ENCODE measurements around the gene KRTAP4-2.
"Not testable (repeated sequence)": the region's sequence is repeated elsewhere in the genome, so short reads cannot be mapped to it uniquely, and the experiment has no call there.

KRTAP4-2 gene

GRCh38 chr17:41151525-41151924, 26.5 kb downstream of the KRTAP4-2 start:
- Histone ChIP-seq H3K36me3 (ENCODE audit: control insufficient read depth, insufficient read depth, low read length) (no peaks in the 10 kb centered on the region), H3K4me3 (ENCODE audit: low read length) (no peak overlapping the region), H3K9me3 (ENCODE audit: control insufficient read depth, low read length) (no peaks in the 10 kb centered on the region), H3K9ac (ENCODE audit: low read length) (no peak overlapping the region), H3K27me3 (ENCODE audit: control insufficient read depth, insufficient read depth, low read length) (no peaks in the 10 kb centered on the region), H3K4me1 (ENCODE audit: control insufficient read depth, insufficient read depth, low read length) (no peaks in the 10 kb centered on the region)

- Histone ChIP-seq H3K9ac (ENCODE audit: low read length) (no peak overlapping the region), H3K9me3 (ENCODE audit: control insufficient read depth, low read length) (no peaks in the 10 kb centered on the region), H3K4me1 (ENCODE audit: control insufficient read depth, insufficient read depth, low read length) (no peaks in the 10 kb centered on the region), H3K36me3 (ENCODE audit: control insufficient read depth, insufficient read depth, low read length) (no peaks in the 10 kb centered on the region), H3K27me3 (ENCODE audit: control insufficient read depth, insufficient read depth, low read length) (no peaks in the 10 kb centered on the region), H3K4me3 (ENCODE audit: low read length) (no peak overlapping the region)
Observed at GRCh38 chr17:41150026-41150425, 28.0 kb downstream of the KRTAP4-2 start.

DNA sequence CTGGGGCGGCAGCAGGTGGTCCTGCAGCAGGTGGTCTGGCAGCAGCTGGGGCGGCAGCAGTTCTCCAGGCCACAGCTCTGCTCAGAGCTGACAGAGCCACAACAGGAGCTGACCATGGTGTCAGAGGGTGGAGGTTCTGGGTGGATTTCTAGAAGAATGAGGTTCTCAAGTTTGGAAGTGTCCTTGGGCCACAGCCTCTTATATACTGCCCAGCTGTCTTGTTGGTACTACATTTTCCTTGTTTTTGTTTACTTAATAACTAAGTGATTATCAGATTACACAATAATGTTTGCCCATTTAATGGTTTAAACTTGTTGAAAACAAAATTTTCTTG, 28.4 kb downstream of the KRTAP4-2 start, which contains the start of gene KRTAP4-5:
Gene KRTAP4-5 (minus strand): TSS at position 174 of the 334 bp plus-strand sequence. CDS start 58 bp downstream, at position 116.
- Histone ChIP-seq H3K27me3 (ENCODE audit: control insufficient read depth, insufficient read depth, low read length) (no peaks in the 10 kb centered on the region), H3K4me3 (ENCODE audit: low read length) (no peak within 1 kb of the TSS), H3K36me3 (ENCODE audit: control insufficient read depth, insufficient read depth, low read length) (no peaks in the 10 kb centered on the region), H3K4me1 (ENCODE audit: control insufficient read depth, insufficient read depth, low read length) (no peaks in the 10 kb centered on the region), H3K9ac (ENCODE audit: low read length) (no peak within 1 kb of the TSS), H3K9me3 (ENCODE audit: control insufficient read depth, low read length) (no peaks in the 10 kb centered on the region)

DNA sequence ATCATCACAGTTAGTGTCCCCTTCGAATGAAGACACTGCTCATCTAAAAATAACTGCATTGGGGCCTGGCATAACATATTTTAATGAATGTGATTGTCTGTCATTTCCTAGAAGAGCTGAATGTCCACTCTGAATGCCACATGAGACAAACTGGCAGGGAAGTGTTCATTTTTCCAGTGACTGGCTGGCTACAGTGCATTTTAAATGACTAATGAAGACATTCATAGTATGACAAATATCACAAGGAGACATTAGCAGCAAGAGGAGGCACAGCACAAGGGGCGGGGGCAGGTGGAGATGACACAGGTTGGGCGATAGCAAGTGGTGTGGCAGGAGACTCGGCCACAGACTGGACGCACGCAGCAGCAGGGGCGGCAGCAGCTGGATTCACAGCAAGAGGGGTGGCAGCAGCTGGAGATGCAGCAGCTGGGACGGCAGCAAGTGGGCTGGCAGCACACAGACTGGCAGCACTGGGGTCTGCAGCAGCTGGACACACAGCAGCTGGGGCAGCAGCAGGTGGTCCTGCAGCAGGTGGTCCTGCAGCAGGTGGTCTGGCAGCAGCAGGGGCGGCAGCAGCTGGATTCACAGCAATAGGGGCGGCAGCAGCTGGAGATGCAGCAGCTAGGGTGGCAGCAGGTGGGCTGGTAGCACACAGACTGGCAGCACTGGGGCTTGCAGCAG, 28.9 kb downstream of the KRTAP4-2 start:
- not testable (repeated sequence) for H3K4me3 ChIP-seq (ENCODE audit: low read length); H3K9me3 ChIP-seq (ENCODE audit: control insufficient read depth, low read length); H3K9ac ChIP-seq (ENCODE audit: low read length); H3K4me1 ChIP-seq (ENCODE audit: control insufficient read depth, insufficient read depth, low read length); H3K36me3 ChIP-seq (ENCODE audit: control insufficient read depth, insufficient read depth, low read length); H3K27me3 ChIP-seq (ENCODE audit: control insufficient read depth, insufficient read depth, low read length)

GRCh38 chr17:41147531-41148204, 30.4 kb downstream of the KRTAP4-2 start:
- Histone ChIP-seq H3K9me3 (ENCODE audit: control insufficient read depth, low read length) (no peaks in the 10 kb centered on the region), H3K4me3 (ENCODE audit: low read length) (no peak overlapping the region), H3K36me3 (ENCODE audit: control insufficient read depth, insufficient read depth, low read length) (no peaks in the 10 kb centered on the region), H3K4me1 (ENCODE audit: control insufficient read depth, insufficient read depth, low read length) (no peaks in the 10 kb centered on the region), H3K9ac (ENCODE audit: low read length) (no peak overlapping the region), H3K27me3 (ENCODE audit: control insufficient read depth, insufficient read depth, low read length) (no peaks in the 10 kb centered on the region)

- Histone ChIP-seq H3K9me3 (ENCODE audit: control insufficient read depth, low read length) (no peaks in the 10 kb centered on the region), H3K9ac (ENCODE audit: low read length) (no peak overlapping the region), H3K27me3 (ENCODE audit: control insufficient read depth, insufficient read depth, low read length) (no peaks in the 10 kb centered on the region), H3K4me1 (ENCODE audit: control insufficient read depth, insufficient read depth, low read length) (no peaks in the 10 kb centered on the region), H3K36me3 (ENCODE audit: control insufficient read depth, insufficient read depth, low read length) (no peaks in the 10 kb centered on the region), H3K4me3 (ENCODE audit: low read length) (no peak overlapping the region)
Observed at GRCh38 chr17:41145261-41145660, 32.8 kb downstream of the KRTAP4-2 start.

DNA sequence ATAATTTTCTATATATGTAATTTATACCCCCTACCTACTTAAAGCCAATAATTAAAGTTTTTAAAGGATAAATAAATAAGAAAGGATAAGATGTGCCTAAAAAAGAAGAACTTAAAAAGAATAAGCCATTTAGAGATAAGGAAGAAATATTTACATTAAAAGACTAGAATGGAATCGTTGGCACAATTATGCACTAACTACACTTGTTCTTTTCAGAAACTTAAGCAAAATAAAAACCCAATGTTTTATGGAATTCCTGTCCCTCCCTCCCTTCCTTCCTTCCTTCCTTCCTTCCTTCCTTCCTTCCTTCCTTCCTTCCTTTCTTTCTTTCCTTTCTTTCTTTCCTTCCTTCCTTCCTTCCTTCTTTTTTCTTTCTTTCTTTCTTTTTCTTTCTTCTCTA, 33.2 kb downstream of the KRTAP4-2 start:
- Histone ChIP-seq H3K9ac (ENCODE audit: low read length) (no peak overlapping the region), H3K9me3 (ENCODE audit: control insufficient read depth, low read length) (no peaks in the 10 kb centered on the region), H3K4me3 (ENCODE audit: low read length) (no peak overlapping the region), H3K27me3 (ENCODE audit: control insufficient read depth, insufficient read depth, low read length) (no peaks in the 10 kb centered on the region), H3K4me1 (ENCODE audit: control insufficient read depth, insufficient read depth, low read length) (no peaks in the 10 kb centered on the region), H3K36me3 (ENCODE audit: control insufficient read depth, insufficient read depth, low read length) (no peaks in the 10 kb centered on the region)

DNA sequence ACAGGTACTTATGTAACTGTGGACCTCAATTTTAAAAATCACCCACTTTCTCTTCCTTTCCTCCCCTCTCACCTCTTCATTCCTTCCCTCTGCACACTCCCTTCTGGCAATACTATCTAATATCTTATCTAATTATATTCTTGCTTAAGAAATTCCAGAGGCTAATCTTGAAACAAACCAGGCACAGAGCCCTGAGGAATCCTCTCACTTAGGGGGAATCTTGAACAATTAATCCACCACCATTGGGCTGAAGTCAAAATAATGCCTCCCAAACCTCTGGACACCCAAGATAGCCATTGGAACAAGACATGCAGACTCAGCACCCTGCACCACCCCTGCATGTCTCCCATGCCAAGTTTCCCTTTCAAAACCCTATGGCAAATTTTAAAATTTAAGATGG, 36.7 kb downstream of the KRTAP4-2 start:
- Histone ChIP-seq H3K4me1 (ENCODE audit: control insufficient read depth, insufficient read depth, low read length) (no peaks in the 10 kb centered on the region), H3K9ac (ENCODE audit: low read length) (no peak overlapping the region), H3K36me3 (ENCODE audit: control insufficient read depth, insufficient read depth, low read length) (no peaks in the 10 kb centered on the region), H3K4me3 (ENCODE audit: low read length) (no peak overlapping the region), H3K9me3 (ENCODE audit: control insufficient read depth, low read length) (no peaks in the 10 kb centered on the region), H3K27me3 (ENCODE audit: control insufficient read depth, insufficient read depth, low read length) (no peaks in the 10 kb centered on the region)

- H3K9ac ChIP-seq (ENCODE audit: low read length), result no peak within 1 kb of the TSS
- no peaks in the 10 kb centered on the region for H3K9me3 ChIP-seq (ENCODE audit: control insufficient read depth, low read length)
- no peak within 1 kb of the TSS for H3K4me3 ChIP-seq (ENCODE audit: low read length)
- H3K4me1 ChIP-seq (ENCODE audit: control insufficient read depth, insufficient read depth, low read length), result no peaks in the 10 kb centered on the region
- no peaks in the 10 kb centered on the region for H3K36me3 ChIP-seq (ENCODE audit: control insufficient read depth, insufficient read depth, low read length)
- H3K27me3 ChIP-seq (ENCODE audit: control insufficient read depth, insufficient read depth, low read length), result no peaks in the 10 kb centered on the region
Observed at GRCh38 chr17:41140360-41141131, 37.5 kb downstream of the KRTAP4-2 start, which contains the start of gene KRTAP4-6. Gene KRTAP4-6 (minus strand): TSS chr17:41140544. CDS start chr17:41140487, 57 bp downstream.

GRCh38 chr17:41139865-41140264, 38.2 kb downstream of the KRTAP4-2 start:
- H3K36me3 ChIP-seq (ENCODE audit: control insufficient read depth, insufficient read depth, low read length); H3K27me3 ChIP-seq (ENCODE audit: control insufficient read depth, insufficient read depth, low read length); H3K4me3 ChIP-seq (ENCODE audit: low read length); H3K9ac ChIP-seq (ENCODE audit: low read length); H3K4me1 ChIP-seq (ENCODE audit: control insufficient read depth, insufficient read depth, low read length); H3K9me3 ChIP-seq (ENCODE audit: control insufficient read depth, low read length): not testable (repeated sequence)

DNA sequence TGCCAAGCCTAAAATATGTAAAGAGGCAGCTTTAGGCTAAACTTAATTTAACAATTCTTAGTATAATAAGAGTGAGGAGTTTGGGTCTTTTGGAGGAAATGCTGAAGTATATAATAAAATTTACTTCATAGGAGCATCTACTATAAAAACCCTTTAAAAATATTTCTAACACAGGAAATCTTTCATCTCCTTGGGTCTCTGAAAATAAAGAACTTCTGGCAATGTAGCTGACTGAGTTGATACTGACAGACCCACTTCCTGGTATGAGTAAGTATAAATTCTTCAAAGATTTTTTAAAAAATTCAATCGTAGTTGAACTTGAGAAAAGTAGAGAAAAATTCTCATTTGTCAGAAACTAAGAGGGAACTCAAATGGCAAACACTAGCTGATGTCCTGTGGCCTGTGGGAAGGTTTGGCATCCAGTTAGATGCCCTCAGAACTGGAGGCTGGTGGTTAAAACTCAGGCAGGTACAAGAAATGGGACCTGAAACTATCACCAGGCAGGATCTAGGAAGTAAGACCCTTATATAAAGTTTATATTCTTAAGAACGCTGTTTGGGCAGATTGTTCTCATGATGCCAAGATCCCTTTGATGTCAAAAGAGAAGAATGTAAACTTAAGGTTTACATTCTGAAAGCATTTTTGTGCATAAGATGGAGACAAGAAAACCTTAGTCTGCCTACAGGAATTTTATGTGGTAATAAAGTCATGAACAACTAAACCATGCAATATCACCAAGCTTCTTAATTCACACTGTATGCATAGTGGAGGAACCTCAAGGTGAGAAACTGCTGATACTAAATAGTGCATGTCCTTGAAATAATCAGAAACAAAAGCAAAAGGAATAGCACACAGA, 43.9 kb downstream of the KRTAP4-2 start:
- Histone ChIP-seq H3K36me3 (ENCODE audit: control insufficient read depth, insufficient read depth, low read length) (no peaks in the 10 kb centered on the region), H3K4me1 (ENCODE audit: control insufficient read depth, insufficient read depth, low read length) (no peaks in the 10 kb centered on the region), H3K9me3 (ENCODE audit: control insufficient read depth, low read length) (no peaks in the 10 kb centered on the region), H3K27me3 (ENCODE audit: control insufficient read depth, insufficient read depth, low read length) (no peaks in the 10 kb centered on the region), H3K4me3 (ENCODE audit: low read length) (no peak overlapping the region), H3K9ac (ENCODE audit: low read length) (no peak overlapping the region)

Data from mucosa of stomach (tissue), 1 donor.